CD4-positive, alpha-beta T cell (primary cell): Measurements from ENCODE around the gene ZNF106. TPM values are rescaled to one million over a fixed set of nuclear protein-coding genes. Genes with fewer than 3 reads are reported as not detected.

ENCODE experiments used
- ATAC-seq: fragments of 200-7000 bp; cut with Tn5 transposase; one replicate; pipeline ENCODE4 v1.10.0; 2022; ENCODE audit warnings: mild to moderate bottlenecking; ENCODE audit not compliant: poor library complexity
- CTCF ChIA-PET: fragments of 350-600 bp; sonication (Branson Sonifier 250); formaldehyde crosslinking; loops from one replicate; lab custom pipeline; 2021; ENCODE audit warnings: antibody characterized with exemption, inconsistent platforms; lab: Charles Lee
- POLR2A ChIA-PET: fragments of 350-600 bp; sonication (Branson Sonifier 250); formaldehyde crosslinking; loops from one replicate; lab custom pipeline; 2021; ENCODE audit warnings: antibody characterized with exemption, inconsistent platforms; lab: Charles Lee
- DNase-seq, 14 experiments: peaks; one replicate each; pipeline ENCODE4 v3.0.0-alpha.2; 2013 to 2020; ENCODE audit warnings: mixed read lengths in 2 of 14
- H3K27ac ChIP-seq, 2 donors: one replicate each; pipeline versions ENCODE4 v1.5.1 to v1.7.0; 2013; ENCODE audit warnings: low read length in 2 of 2, low read depth in 1 of 2, mild to moderate bottlenecking in 1 of 2
- H3K27me3 ChIP-seq, 2 experiments: 1 replicate in 1 of 2; 2 replicates in 1 of 2; pipeline versions ENCODE4 v1.6.1 to v1.7.0; 2013; ENCODE audit warnings: low read length in 2 of 2, control low read depth in 1 of 2, mild to moderate bottlenecking in 1 of 2, moderate library complexity in 1 of 2; ENCODE audit not compliant: insufficient read depth in 2 of 2, control insufficient read depth in 1 of 2
- H3K36me3 ChIP-seq: one replicate; pipeline ENCODE4 v1.6.1; 2013; ENCODE audit warnings: low read length, control low read depth; ENCODE audit not compliant: insufficient read depth
- H3K4me1 ChIP-seq: one replicate; pipeline ENCODE4 v1.6.1; 2013; ENCODE audit warnings: low read length, control low read depth; ENCODE audit not compliant: insufficient read depth
- H3K4me3 ChIP-seq: one replicate; pipeline ENCODE4 v1.5.1; 2013; ENCODE audit warnings: mild to moderate bottlenecking, low read length, moderate library complexity
- H3K9me3 ChIP-seq, 2 experiments: 1 replicate in 1 of 2; 2 replicates in 1 of 2; pipeline versions ENCODE4 v1.6.1 to v1.7.0; 2013; ENCODE audit warnings: low read length in 2 of 2, mild to moderate bottlenecking in 2 of 2, control low read depth in 1 of 2, moderate library complexity in 1 of 2; ENCODE audit not compliant: control insufficient read depth in 1 of 2, insufficient read depth in 1 of 2
- H3K27ac Mint-ChIP-seq: one replicate; pipeline ENCODE4 v1.8.0; 2020; ENCODE audit warnings: mixed read lengths
- H3K27me3 Mint-ChIP-seq: one replicate; pipeline ENCODE4 v1.8.0; 2021; ENCODE audit warnings: mixed read lengths
- H3K36me3 Mint-ChIP-seq: one replicate; pipeline ENCODE4 v1.8.0; 2021; ENCODE audit warnings: low read depth, mixed read lengths
- H3K4me1 Mint-ChIP-seq: one replicate; pipeline ENCODE4 v1.8.0; 2021; ENCODE audit warnings: low read depth, mixed read lengths
- H3K4me3 Mint-ChIP-seq: one replicate; pipeline ENCODE4 v1.8.0; 2020; ENCODE audit warnings: mild to moderate bottlenecking, mixed read lengths
- H3K9me3 Mint-ChIP-seq: one replicate; pipeline ENCODE4 v1.8.0; 2020; ENCODE audit warnings: mixed read lengths
- intact Hi-C, 2 experiments: fragments of 100-400 bp; cut with DNase I in 1 of 2; cut with micrococcal nuclease in 1 of 2; formaldehyde crosslinking; loops; one replicate each; pipeline versions ENCODE4 v1.15.1 to v1.9.0; 2023 to 2025; cut with DNase I, micrococcal nuclease
- total RNA-seq, 174 experiments: library from RNA in 2 of 174; stranded (reverse) in 2 of 174; gene quantifications; one replicate each; pipeline ENCODE4 v1.2.3 and lab custom pipeline; 2021 to 2026
- TF ChIP-seq, protein P1 (sequence below): fragments of 200-600 bp; IDR thresholded peaks from one replicate; pipeline ENCODE4 v1.8.0; 2022; ENCODE audit warnings: antibody characterized with exemption, mild to moderate bottlenecking

Gene ZNF106
- total RNA-seq, 2 experiments from 2014 or later, result 30.9 to 31.4 TPM

DNA sequence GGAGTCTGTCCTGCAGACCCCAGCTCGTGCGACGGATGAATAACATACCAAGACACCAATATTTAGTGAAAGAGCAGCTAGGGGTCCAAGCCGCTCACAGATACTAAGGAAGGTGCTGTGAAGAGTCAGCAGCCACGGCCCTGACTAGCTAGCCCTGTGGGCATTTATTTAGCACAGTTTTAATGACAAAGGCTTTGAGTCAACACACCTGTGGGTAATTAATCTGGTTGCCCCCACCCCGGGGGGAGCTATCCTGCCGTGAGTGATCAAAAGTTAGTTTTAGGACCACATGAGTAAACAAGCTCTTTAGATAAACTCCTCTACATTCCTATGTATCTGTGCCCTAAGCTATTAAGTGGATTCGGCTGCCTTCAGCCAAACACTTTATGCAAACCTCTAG lies 112.9 kb downstream of the ZNF106 start:
- peaks cover 26% of the 10 kb centered on the region for H3K36me3 Mint-ChIP-seq
- H3K9me3 Mint-ChIP-seq, result peaks cover 3% of the 10 kb centered on the region
- no peaks in the 10 kb centered on the region for H3K36me3 ChIP-seq
- intact Hi-C loops, result no loop called here
- H3K27me3 Mint-ChIP-seq, result no peaks in the 10 kb centered on the region
- no peak overlapping the region for H3K4me3 ChIP-seq
- DNase-seq (no peak), ATAC-seq (no peak)
- no peak overlapping the region for H3K27ac ChIP-seq
- H3K9me3 ChIP-seq, result peaks cover 0 to 4% of the 10 kb centered on the region in 2 experiments
- H3K4me3 Mint-ChIP-seq, result no peak overlapping the region
- no peaks in the 10 kb centered on the region for H3K27me3 ChIP-seq
- H3K4me1 Mint-ChIP-seq, result no peaks in the 10 kb centered on the region
- TF ChIP-seq, protein P1, sequence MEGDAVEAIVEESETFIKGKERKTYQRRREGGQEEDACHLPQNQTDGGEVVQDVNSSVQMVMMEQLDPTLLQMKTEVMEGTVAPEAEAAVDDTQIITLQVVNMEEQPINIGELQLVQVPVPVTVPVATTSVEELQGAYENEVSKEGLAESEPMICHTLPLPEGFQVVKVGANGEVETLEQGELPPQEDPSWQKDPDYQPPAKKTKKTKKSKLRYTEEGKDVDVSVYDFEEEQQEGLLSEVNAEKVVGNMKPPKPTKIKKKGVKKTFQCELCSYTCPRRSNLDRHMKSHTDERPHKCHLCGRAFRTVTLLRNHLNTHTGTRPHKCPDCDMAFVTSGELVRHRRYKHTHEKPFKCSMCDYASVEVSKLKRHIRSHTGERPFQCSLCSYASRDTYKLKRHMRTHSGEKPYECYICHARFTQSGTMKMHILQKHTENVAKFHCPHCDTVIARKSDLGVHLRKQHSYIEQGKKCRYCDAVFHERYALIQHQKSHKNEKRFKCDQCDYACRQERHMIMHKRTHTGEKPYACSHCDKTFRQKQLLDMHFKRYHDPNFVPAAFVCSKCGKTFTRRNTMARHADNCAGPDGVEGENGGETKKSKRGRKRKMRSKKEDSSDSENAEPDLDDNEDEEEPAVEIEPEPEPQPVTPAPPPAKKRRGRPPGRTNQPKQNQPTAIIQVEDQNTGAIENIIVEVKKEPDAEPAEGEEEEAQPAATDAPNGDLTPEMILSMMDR, result no peak
- H3K27ac Mint-ChIP-seq, result no peak overlapping the region
- POLR2A ChIA-PET, result no interaction called here
- no peaks in the 10 kb centered on the region for H3K4me1 ChIP-seq
- CTCF ChIA-PET, result no interaction called here

DNA sequence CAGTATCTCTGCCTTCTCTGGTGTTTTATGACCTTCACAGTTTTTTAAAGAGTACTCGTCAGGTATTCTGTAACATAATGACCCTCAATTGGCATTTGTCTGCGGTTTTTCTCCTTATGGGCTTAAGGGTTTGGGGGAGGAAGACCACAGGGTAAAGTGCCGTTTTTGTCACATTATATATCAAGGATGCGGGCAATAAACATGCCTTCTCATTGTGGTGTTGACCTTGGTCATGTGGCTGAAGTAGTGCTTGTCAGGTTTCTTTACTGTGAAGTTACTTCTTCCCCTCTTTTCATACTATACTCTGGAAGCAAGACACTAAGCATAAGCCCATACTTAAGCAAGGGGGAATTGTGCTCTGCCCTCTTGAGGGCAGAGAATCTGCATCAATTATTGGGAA lies 115.0 kb downstream of the ZNF106 start:
- intact Hi-C loops, result no loop called here
- H3K27ac Mint-ChIP-seq, result no peak overlapping the region

DNA sequence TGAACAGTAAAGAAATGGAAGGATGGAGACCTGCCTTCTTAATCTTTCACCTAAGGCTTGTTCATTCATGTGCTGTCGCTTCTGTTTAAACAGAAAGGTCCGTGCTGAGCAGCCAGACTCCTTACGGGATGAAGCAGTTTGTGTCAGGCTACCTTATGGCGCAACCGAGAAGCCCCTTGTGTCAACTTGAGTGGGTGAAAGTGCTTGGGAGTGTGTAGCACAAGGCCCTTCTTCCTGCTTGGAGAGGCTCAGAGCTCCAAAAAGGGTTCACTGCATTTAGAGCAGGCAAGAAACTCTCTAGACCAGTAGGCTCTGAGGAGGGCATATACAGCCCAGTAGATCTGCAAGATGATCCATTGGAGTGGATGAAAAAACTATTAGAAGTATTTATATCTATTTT lies 115.7 kb downstream of the ZNF106 start:
- Mint-ChIP-seq H3K36me3 (peaks cover 26% of the 10 kb centered on the region), H3K4me3 (no peak overlapping the region), H3K27me3 (no peaks in the 10 kb centered on the region), H3K4me1 (no peaks in the 10 kb centered on the region), H3K9me3 (peaks cover 3% of the 10 kb centered on the region), H3K27ac (no peak overlapping the region)
- H3K27me3 ChIP-seq, result no peaks in the 10 kb centered on the region
- ChIA-PET CTCF (no interaction called here), POLR2A (no interaction called here)
- ATAC-seq (no peak), DNase-seq (no peak)
- no peaks in the 10 kb centered on the region for H3K4me1 ChIP-seq
- no peak overlapping the region for H3K27ac ChIP-seq
- H3K36me3 ChIP-seq, result no peaks in the 10 kb centered on the region
- TF ChIP-seq, protein P1, result no peak
- H3K9me3 ChIP-seq, result peaks cover 0 to 4% of the 10 kb centered on the region in 2 experiments
- H3K4me3 ChIP-seq, result no peak overlapping the region
- intact Hi-C loops, result no loop called here

More for the DNA sequence above, 115.0 kb downstream of the ZNF106 start:
- Histone ChIP-seq H3K36me3 (no peaks in the 10 kb centered on the region), H3K27ac (no peak overlapping the region), H3K4me1 (no peaks in the 10 kb centered on the region), H3K4me3 (no peak overlapping the region), H3K9me3 (peaks cover 0 to 4% of the 10 kb centered on the region in 2 experiments), H3K27me3 (no peaks in the 10 kb centered on the region)
- DNase-seq (no peak), ATAC-seq (no peak)
- H3K36me3 Mint-ChIP-seq, result peaks cover 26% of the 10 kb centered on the region
- no peaks in the 10 kb centered on the region for H3K27me3 Mint-ChIP-seq
- POLR2A ChIA-PET, result no interaction called here
- H3K9me3 Mint-ChIP-seq, result peaks cover 3% of the 10 kb centered on the region
- no peak overlapping the region for H3K4me3 Mint-ChIP-seq
- CTCF ChIA-PET, result interaction anchor here (0.7 kb wide), 1 partner anchor 16 kb away, joined by 3 read pairs; no protein-coding TSS in a partner anchor
- H3K4me1 Mint-ChIP-seq, result no peaks in the 10 kb centered on the region
- TF ChIP-seq, protein P1, result no peak
